Dermis blood vessel endothelial cell (primary cell): ENCODE data around the gene ARHGAP45. TPM values are rescaled to one million over a fixed set of nuclear protein-coding genes. Genes with fewer than 3 reads are reported as not detected.
"Not testable (repeated sequence)": the region's sequence is repeated elsewhere in the genome, so short reads cannot be mapped to it uniquely, and the experiment has no call there.

Experiments
- DNase-seq: peaks from one replicate; pipeline ENCODE4 v3.0.0; 2010
- total RNA-seq: library from RNA; depleted of rRNA; stranded (reverse); fragments of >200 nt; gene quantifications from 2 replicates; pipeline ENCODE4 v1.2.3, GENCODE V29; 2014

ARHGAP45 gene
- 40.3 and 55.5 TPM in 2 replicates for total RNA-seq

GRCh38 chr19:1066748-1067340, at the start of gene ARHGAP45:
Gene ARHGAP45, plus strand, starts transcription at chr19:1067167. Its CDS starts 239 bp downstream, at chr19:1067406.
- peak; percentile 25 for DNase-seq

- no peak for DNase-seq
Observed at GRCh38 chr19:1017906-1018305, 49.1 kb upstream of the ARHGAP45 start.

GRCh38 chr19:1018393-1018792, 48.6 kb upstream of the ARHGAP45 start:
- DNase-seq, result no peak

- DNase-seq, result no peak
Observed at GRCh38 chr19:1018932-1019615, 47.9 kb upstream of the ARHGAP45 start.

- DNase-seq, result no peak
Observed at GRCh38 chr19:1019616-1019961, 47.4 kb upstream of the ARHGAP45 start.

GRCh38 chr19:1019980-1020867, 46.7 kb upstream of the ARHGAP45 start:
- peak; percentile 33 for DNase-seq

GRCh38 chr19:1020868-1021425, 46.0 kb upstream of the ARHGAP45 start, which contains the start of gene TMEM259:
Gene TMEM259, minus strand, starts transcription at chr19:1021123. Its CDS starts 127 bp downstream, at chr19:1020996.
- DNase-seq, result peak; percentile 98

- not testable (repeated sequence) for DNase-seq
Observed at GRCh38 chr19:1023883-1024188, 43.1 kb upstream of the ARHGAP45 start.

- not testable (repeated sequence) for DNase-seq
Observed at GRCh38 chr19:1025080-1025479, 41.9 kb upstream of the ARHGAP45 start.

GRCh38 chr19:1025960-1026782, 40.8 kb upstream of the ARHGAP45 start, which contains the start of gene CNN2:
Gene CNN2, plus strand, starts transcription at chr19:1026608. Its CDS starts 54 bp downstream, at chr19:1026662.
- peak; percentile 85 for DNase-seq

- DNase-seq, result peak; percentile 42
Observed at GRCh38 chr19:1026783-1027649, 40.0 kb upstream of the ARHGAP45 start.

- DNase-seq, result peak; percentile 28
Observed at GRCh38 chr19:1027650-1028061, 39.3 kb upstream of the ARHGAP45 start.

- peak; percentile 73 for DNase-seq
Observed at GRCh38 chr19:1028062-1028926, 38.7 kb upstream of the ARHGAP45 start.

- DNase-seq, result no peak
Observed at GRCh38 chr19:1032264-1032867, 34.6 kb upstream of the ARHGAP45 start.

GRCh38 chr19:1035998-1036621, 30.9 kb upstream of the ARHGAP45 start:
- no peak for DNase-seq

GRCh38 chr19:1037621-1038064, 29.3 kb upstream of the ARHGAP45 start:
- no peak for DNase-seq

- no peak for DNase-seq
Observed at GRCh38 chr19:1038978-1039645, 27.9 kb upstream of the ARHGAP45 start.
